Stimulated activated CD4-positive, alpha-beta T cell treated with anti-CD3 and anti-CD28 coated beads, Interleukin-4, amount 100 ng/mL, for 1 hour (primary cell): ENCODE measurements around the gene KRTAP4-11.
"Not testable (repeated sequence)": the region's sequence is repeated elsewhere in the genome, so short reads cannot be mapped to it uniquely, and the experiment has no call there.

ENCODE experiments used
- DNase-seq: peaks from one replicate; pipeline ENCODE4 v3.0.0-alpha.2; 2020

KRTAP4-11 gene

GRCh38 chr17:41123292-41123990, 5.3 kb upstream of the KRTAP4-11 start:
- DNase-seq: not testable (repeated sequence)

- DNase-seq: no peak
Observed at GRCh38 chr17:41121742-41122141, 3.6 kb upstream of the KRTAP4-11 start.

- DNase-seq: not testable (repeated sequence)
Observed at GRCh38 chr17:41119696-41120690, 1.8 kb upstream of the KRTAP4-11 start.

- DNase-seq: no peak
Observed at GRCh38 chr17:41118721-41119120, 548 bp upstream of the KRTAP4-11 start.

GRCh38 chr17:41116297-41116696, 1.9 kb downstream of the KRTAP4-11 start:
- DNase-seq: no peak

- DNase-seq: no peak
Observed at GRCh38 chr17:41111151-41111885, 6.9 kb downstream of the KRTAP4-11 start.

GRCh38 chr17:41108728-41109386, 9.3 kb downstream of the KRTAP4-11 start:
- not testable (repeated sequence) for DNase-seq

GRCh38 chr17:41107941-41108450, 10.2 kb downstream of the KRTAP4-11 start:
- no peak for DNase-seq

- not testable (repeated sequence) for DNase-seq
Observed at GRCh38 chr17:41105347-41105746, 12.8 kb downstream of the KRTAP4-11 start, which contains the start of gene KRTAP4-9. KRTAP4-9 (plus strand) TSS chr17:41105389; CDS start chr17:41105389, 0 bp downstream.

GRCh38 chr17:41104386-41105038, 13.7 kb downstream of the KRTAP4-11 start:
- not testable (repeated sequence) for DNase-seq

GRCh38 chr17:41103896-41104295, 14.3 kb downstream of the KRTAP4-11 start:
- no peak for DNase-seq

- no peak for DNase-seq
Observed at GRCh38 chr17:41101586-41102259, 16.4 kb downstream of the KRTAP4-11 start, which contains the start of gene KRTAP4-16. KRTAP4-16 (minus strand) TSS chr17:41102209; CDS start chr17:41102209, 0 bp downstream.

- not testable (repeated sequence) for DNase-seq
Observed at GRCh38 chr17:41099682-41100480, 18.3 kb downstream of the KRTAP4-11 start.

- DNase-seq: no peak
Observed at GRCh38 chr17:41098481-41098880, 19.7 kb downstream of the KRTAP4-11 start.

GRCh38 chr17:41098042-41098441, 20.1 kb downstream of the KRTAP4-11 start, which contains the start of gene KRTAP4-8:
KRTAP4-8 (minus strand) TSS chr17:41098142; CDS start chr17:41098084, 58 bp downstream.
- DNase-seq: no peak

GRCh38 chr17:41096055-41096454, 22.1 kb downstream of the KRTAP4-11 start:
- no peak for DNase-seq

- DNase-seq: not testable (repeated sequence)
Observed at GRCh38 chr17:41088760-41089352, 29.3 kb downstream of the KRTAP4-11 start.

- not testable (repeated sequence) for DNase-seq
Observed at GRCh38 chr17:41084100-41084856, 33.9 kb downstream of the KRTAP4-11 start, which contains the start of gene KRTAP4-7. KRTAP4-7 (plus strand) TSS chr17:41084150; CDS start chr17:41084207, 57 bp downstream.
